ENCODE results near the gene ABR. TPM values are rescaled to one million over a fixed set of nuclear protein-coding genes. Genes with fewer than 3 reads are reported as not detected.
"Not testable (repeated sequence)": the region's sequence is repeated elsewhere in the genome, so short reads cannot be mapped to it uniquely, and the experiment has no call there.

ABR gene
- total and polyA plus RNA-seq, 4 experiments from 2014 or later = 7.2 to 157 (median 86.1) TPM

DNA sequence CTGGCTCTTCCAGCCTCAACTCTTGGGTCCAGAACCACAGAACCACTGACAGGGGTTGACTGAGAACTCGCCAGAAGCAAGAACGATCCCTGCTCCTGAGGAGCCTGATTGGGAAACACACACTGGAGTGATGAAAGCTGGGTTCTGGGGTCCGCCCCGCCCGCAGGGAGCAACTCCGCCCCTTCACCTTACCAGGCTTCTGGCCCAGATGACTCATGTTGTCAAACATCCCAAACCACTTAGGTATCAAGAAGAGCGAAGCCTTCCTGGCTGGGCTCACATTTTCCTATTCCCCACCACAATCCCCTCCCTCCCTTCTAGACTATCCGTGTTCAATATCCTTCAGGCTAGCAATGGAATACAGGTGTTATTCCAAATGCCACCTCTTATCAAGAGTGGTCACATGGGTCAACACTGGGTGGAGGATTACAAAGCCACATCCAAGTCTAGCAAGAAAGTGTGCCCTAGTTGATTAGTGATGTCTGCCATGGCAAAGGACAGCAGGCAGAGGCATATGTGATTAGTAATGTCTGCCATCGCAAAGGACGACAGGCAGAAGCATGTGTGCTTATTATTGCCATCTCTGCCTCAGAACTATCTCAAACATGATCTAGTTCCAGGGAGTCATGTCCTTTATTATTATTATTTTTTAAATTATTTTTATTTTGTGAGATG is 112.4 kb downstream of the ABR start:
- Histone ChIP-seq H3K4me3 (ENCODE audit: low read length in 2 of 2) (no peak overlapping the region), H3K27ac (ENCODE audit: low read depth, low read length) (no peak overlapping the region), H3K9me3 (ENCODE audit: control insufficient read depth in 1 of 2, low read length in 2 of 2) (no peaks in the 10 kb centered on the region), H3K36me3 (ENCODE audit: insufficient read depth, low read length) (peaks cover 19% of the 10 kb centered on the region), H3K27me3 (ENCODE audit: insufficient read depth, low read length) (no peaks in the 10 kb centered on the region), H3K4me1 (ENCODE audit: insufficient read depth, low read length) (no peaks in the 10 kb centered on the region)
- Mint-ChIP-seq H3K27ac (no peak overlapping the region), H3K4me1 (peaks cover 0 to 1% (median 0%) of the 10 kb centered on the region in 4 donors), H3K36me3 (peaks cover 39 to 42% of the 10 kb centered on the region in 2 donors), H3K9me3 (peaks cover 0 to 7% (median 0%) of the 10 kb centered on the region in 8 donors), H3K27me3 (no peaks in the 10 kb centered on the region), H3K4me3 (no peak overlapping the region)
- intact Hi-C loops (cut with micrococcal nuclease) = no loop called here
- ChIA-PET CTCF (ENCODE audit: partially characterized antibody) (interaction anchor here (2.3 kb wide), 1 partner anchor 11 kb away, joined by 9 read pairs; no protein-coding TSS in a partner anchor), POLR2A (ENCODE audit: partially characterized antibody) (no interaction called here)
- no peak for DNase-seq

DNA sequence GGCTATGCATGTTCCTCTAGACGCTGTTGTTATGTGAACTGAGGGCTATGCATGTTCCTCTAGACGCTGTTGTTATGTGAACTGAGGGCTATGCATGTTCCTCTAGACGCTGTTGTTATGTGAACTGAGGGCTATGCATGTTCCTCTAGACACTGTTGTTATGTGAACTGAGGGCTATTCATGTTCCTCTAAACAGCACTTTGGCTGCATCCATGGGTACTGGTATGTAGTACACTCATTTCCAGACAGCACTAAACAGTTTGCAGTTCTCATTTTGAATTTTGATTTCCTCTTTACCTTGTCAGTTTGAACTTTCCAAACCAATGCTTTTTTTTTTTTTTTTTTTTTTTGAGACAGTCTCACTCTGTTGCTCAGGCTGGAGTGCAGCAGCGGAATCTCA is 114.4 kb downstream of the ABR start:
- H3K4me1 ChIP-seq (ENCODE audit: insufficient read depth, low read length); H3K4me3 Mint-ChIP-seq; H3K27me3 Mint-ChIP-seq; H3K9me3 ChIP-seq (ENCODE audit: control insufficient read depth in 1 of 2, low read length in 2 of 2); intact Hi-C loops (cut with micrococcal nuclease); H3K9me3 Mint-ChIP-seq; H3K4me1 Mint-ChIP-seq; DNase-seq; H3K27ac ChIP-seq (ENCODE audit: low read depth, low read length); H3K4me3 ChIP-seq (ENCODE audit: low read length in 2 of 2); POLR2A ChIA-PET (ENCODE audit: partially characterized antibody); H3K27me3 ChIP-seq (ENCODE audit: insufficient read depth, low read length): not testable (repeated sequence)
- peak overlapping the region in 1 of 7 donors; percentile 19 for H3K27ac Mint-ChIP-seq
- H3K36me3 Mint-ChIP-seq = peaks cover 39 to 42% of the 10 kb centered on the region in 2 donors
- peaks cover 22% of the 10 kb centered on the region for H3K36me3 ChIP-seq (ENCODE audit: insufficient read depth, low read length)
- CTCF ChIA-PET (ENCODE audit: partially characterized antibody) = interaction anchor here (2.3 kb wide), 1 partner anchor 9 kb away, joined by 9 read pairs; no protein-coding TSS in a partner anchor

DNA sequence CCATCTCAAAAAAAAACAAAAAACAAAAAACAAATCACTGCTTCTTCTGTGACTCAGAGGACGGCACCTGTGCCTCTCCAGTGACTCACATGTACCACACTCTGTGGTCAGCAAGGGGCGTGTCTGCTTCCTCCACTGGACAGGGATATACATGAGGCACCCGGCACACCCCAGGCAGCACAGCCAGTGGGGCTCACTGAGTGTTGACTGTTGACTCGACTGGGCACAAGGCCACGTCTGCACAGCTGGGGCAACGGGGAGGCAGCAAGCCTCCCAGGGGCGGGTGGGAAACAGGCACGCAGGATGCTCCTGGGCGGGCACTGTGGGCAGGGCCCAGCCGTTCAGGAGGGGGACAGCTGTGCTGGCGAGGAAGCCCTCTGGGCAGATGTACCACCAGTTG is 118.8 kb downstream of the ABR start:
- Mint-ChIP-seq H3K27me3 (no peaks in the 10 kb centered on the region), H3K9me3 (peaks cover 0 to 3% (median 0%) of the 10 kb centered on the region in 8 donors), H3K4me3 (no peak overlapping the region), H3K27ac (no peak overlapping the region), H3K36me3 (peaks cover 33 to 44% of the 10 kb centered on the region in 2 donors), H3K4me1 (peaks cover 0 to 6% (median 0%) of the 10 kb centered on the region in 4 donors)
- CTCF ChIA-PET (ENCODE audit: partially characterized antibody) = no interaction called here
- no peaks in the 10 kb centered on the region for H3K9me3 ChIP-seq (ENCODE audit: control insufficient read depth in 1 of 2, low read length in 2 of 2)
- DNase-seq = no peak
- no peaks in the 10 kb centered on the region for H3K4me1 ChIP-seq (ENCODE audit: insufficient read depth, low read length)
- POLR2A ChIA-PET (ENCODE audit: partially characterized antibody) = no interaction called here
- H3K27ac ChIP-seq (ENCODE audit: low read depth, low read length) = no peak overlapping the region
- H3K4me3 ChIP-seq (ENCODE audit: low read length in 2 of 2) = no peak overlapping the region
- peaks cover 13% of the 10 kb centered on the region for H3K36me3 ChIP-seq (ENCODE audit: insufficient read depth, low read length)
- intact Hi-C loops (cut with micrococcal nuclease) = no loop called here
- H3K27me3 ChIP-seq (ENCODE audit: insufficient read depth, low read length) = no peaks in the 10 kb centered on the region

DNA sequence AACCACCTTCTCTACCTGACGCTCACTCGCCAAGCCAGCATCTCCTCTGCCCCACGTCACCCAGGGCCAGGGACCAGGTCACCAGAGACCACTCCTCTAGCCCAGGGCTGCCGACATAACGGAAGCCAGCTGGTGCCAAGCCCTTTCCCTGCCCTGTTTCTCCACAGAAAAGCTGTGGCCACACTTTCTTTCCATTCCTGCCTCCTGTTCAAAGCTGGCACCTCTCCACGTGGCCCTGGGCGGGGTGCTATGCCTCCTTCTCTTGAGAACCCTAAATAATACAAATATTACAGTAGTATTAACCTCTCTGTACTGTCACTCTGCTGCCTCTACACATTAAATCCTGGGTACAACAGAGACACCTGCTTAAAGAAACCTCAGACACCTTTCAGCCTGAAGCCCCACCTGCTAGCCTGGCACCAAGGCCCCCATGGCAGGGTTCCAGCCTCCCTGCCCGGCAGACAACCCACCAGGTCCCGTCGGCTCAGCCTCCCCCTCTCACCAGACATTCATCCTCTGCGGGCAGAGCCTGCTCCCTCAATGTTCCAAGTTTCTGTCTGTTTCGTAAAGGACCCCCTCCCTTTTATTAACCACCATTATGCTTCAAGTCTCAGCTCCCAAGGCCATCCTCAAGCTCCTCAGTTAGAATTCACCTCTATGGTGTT is 120.5 kb downstream of the ABR start:
- H3K9me3 Mint-ChIP-seq = no peaks in the 10 kb centered on the region
- ChIA-PET CTCF (ENCODE audit: partially characterized antibody) (interaction anchor here (1.5 to 2.5 kb wide), 2 partner anchors 128 to 130 kb away, joined by 3 to 13 read pairs; no protein-coding TSS in a partner anchor), POLR2A (ENCODE audit: partially characterized antibody) (no interaction called here)
- H3K4me3 Mint-ChIP-seq = no peak overlapping the region
- Histone ChIP-seq H3K4me1 (ENCODE audit: insufficient read depth, low read length) (no peaks in the 10 kb centered on the region), H3K9me3 (ENCODE audit: control insufficient read depth in 1 of 2, low read length in 2 of 2) (no peaks in the 10 kb centered on the region), H3K4me3 (ENCODE audit: low read length in 2 of 2) (no peak overlapping the region), H3K27me3 (ENCODE audit: insufficient read depth, low read length) (no peaks in the 10 kb centered on the region), H3K36me3 (ENCODE audit: insufficient read depth, low read length) (peaks cover 12% of the 10 kb centered on the region), H3K27ac (ENCODE audit: low read depth, low read length) (no peak overlapping the region)
- peaks cover 0 to 6% (median 0%) of the 10 kb centered on the region in 4 donors for H3K4me1 Mint-ChIP-seq
- DNase-seq = no peak
- peaks cover 28 to 47% of the 10 kb centered on the region in 2 donors for H3K36me3 Mint-ChIP-seq
- H3K27me3 Mint-ChIP-seq = no peaks in the 10 kb centered on the region
- peak overlapping the region in 2 of 7 donors; percentile 13 to 59 for H3K27ac Mint-ChIP-seq
- intact Hi-C loops (cut with micrococcal nuclease) = loop anchor here (5.0 kb wide), 1 partner anchor 48 kb away; no protein-coding TSS in a partner anchor

GRCh38 chr17:1058423-1059130 is 121.2 kb downstream of the ABR start:
- Histone ChIP-seq H3K4me1 (ENCODE audit: insufficient read depth, low read length) (no peaks in the 10 kb centered on the region), H3K27ac (ENCODE audit: low read depth, low read length) (no peak overlapping the region), H3K36me3 (ENCODE audit: insufficient read depth, low read length) (peaks cover 12% of the 10 kb centered on the region), H3K4me3 (ENCODE audit: low read length in 2 of 2) (no peak overlapping the region), H3K9me3 (ENCODE audit: control insufficient read depth in 1 of 2, low read length in 2 of 2) (no peaks in the 10 kb centered on the region), H3K27me3 (ENCODE audit: insufficient read depth, low read length) (no peaks in the 10 kb centered on the region)
- Mint-ChIP-seq H3K36me3 (peaks cover 28 to 49% of the 10 kb centered on the region in 2 donors), H3K9me3 (no peaks in the 10 kb centered on the region), H3K27me3 (no peaks in the 10 kb centered on the region), H3K27ac (peak overlapping the region in 1 of 7 donors; percentile 13), H3K4me1 (peaks cover 0 to 6% (median 0%) of the 10 kb centered on the region in 4 donors), H3K4me3 (no peak overlapping the region)
- DNase-seq = peak in 3 of 5 donors; percentile 13 to 16 (median 16)
- POLR2A ChIA-PET (ENCODE audit: partially characterized antibody) = no interaction called here
- CTCF ChIA-PET (ENCODE audit: partially characterized antibody) = interaction anchor here (0.8 to 2.5 kb wide), 6 partner anchors 14 to 131 kb away, joined by 3 to 13 read pairs (median 3); no protein-coding TSS in a partner anchor
- intact Hi-C loops (cut with micrococcal nuclease) = loop anchor here (5.0 kb wide), 1 partner anchor 49 kb away; no protein-coding TSS in a partner anchor

- Mint-ChIP-seq H3K36me3 (peaks cover 25 to 48% of the 10 kb centered on the region in 2 donors), H3K4me3 (no peak overlapping the region), H3K27ac (peak overlapping the region in 4 of 7 donors; percentile 19 to 53 (median 28)), H3K27me3 (no peaks in the 10 kb centered on the region), H3K9me3 (no peaks in the 10 kb centered on the region), H3K4me1 (peaks cover 0 to 6% (median 0%) of the 10 kb centered on the region in 4 donors)
- Histone ChIP-seq H3K4me3 (ENCODE audit: low read length in 2 of 2) (no peak overlapping the region), H3K27me3 (ENCODE audit: insufficient read depth, low read length) (no peaks in the 10 kb centered on the region), H3K9me3 (ENCODE audit: control insufficient read depth in 1 of 2, low read length in 2 of 2) (no peaks in the 10 kb centered on the region), H3K36me3 (ENCODE audit: insufficient read depth, low read length) (peaks cover 10% of the 10 kb centered on the region), H3K27ac (ENCODE audit: low read depth, low read length) (no peak overlapping the region), H3K4me1 (ENCODE audit: insufficient read depth, low read length) (no peaks in the 10 kb centered on the region)
- intact Hi-C loops (cut with micrococcal nuclease) = loop anchor here (5.0 kb wide), 1 partner anchor 51 kb away; no protein-coding TSS in a partner anchor
- ChIA-PET CTCF (ENCODE audit: partially characterized antibody) (interaction anchor here (0.8 to 2.2 kb wide), 12 partner anchors 10 to 203 kb away, joined by 3 to 10 read pairs (median 4); no protein-coding TSS in a partner anchor), POLR2A (ENCODE audit: partially characterized antibody) (no interaction called here)
- DNase-seq = no peak
These were observed 123.0 kb downstream of the ABR start for GRCh38 chr17:1056761-1057160.
